Esophagus muscularis mucosa (tissue), 4 donors: ENCODE data around the gene NPAS3. TPM values are rescaled to one million over a fixed set of nuclear protein-coding genes. Genes with fewer than 3 reads are reported as not detected.

Source experiments
- DNase-seq: peaks from one replicate; pipeline ENCODE4 v3.0.0-alpha.2; 2017; ENCODE audit errors: extremely low spot score
- H3K27ac ChIP-seq, 4 donors: fragments of 200-600 bp; sonication (generic); replicated peaks in 1 of 4; 1 replicate in 3 of 4; 2 replicates in 1 of 4; pipeline ENCODE4 v1.5.1; 2016 to 2019; ENCODE audit warnings: mild to moderate bottlenecking in 1 of 4
- H3K27me3 ChIP-seq, 4 donors: fragments of 200-600 bp; sonication (generic); one replicate each; pipeline versions ENCODE4 v1.5.1 to v1.6.0; 2016 to 2019
- H3K36me3 ChIP-seq, 4 donors: fragments of 200-600 bp; sonication (generic); one replicate each; pipeline ENCODE4 v1.5.1; 2016 to 2019
- H3K4me1 ChIP-seq, 4 donors: fragments of 200-600 bp; sonication (generic); one replicate each; pipeline ENCODE4 v1.5.1; 2016 to 2019
- H3K4me3 ChIP-seq, 4 donors: fragments of 200-600 bp; sonication (generic); 1 replicate in 2 of 4; 2 replicates in 2 of 4; pipeline ENCODE4 v1.5.1; 2016 to 2019; ENCODE audit warnings: mild to moderate bottlenecking in 4 of 4, moderate library complexity in 1 of 4
- H3K9me3 ChIP-seq, 4 donors: fragments of 200-600 bp; sonication (generic); 1 replicate in 3 of 4; 2 replicates in 1 of 4; pipeline ENCODE4 v1.5.1; 2016 to 2019
- CTCF ChIP-seq, 3 experiments: fragments of 200-600 bp in 2 of 3; fragments of 450-650 bp in 1 of 3; sonication (generic) in 2 of 3; IDR thresholded peaks; one replicate each; pipeline ENCODE4 v1.5.1; 2017 to 2019; ENCODE audit warnings: antibody characterized with exemption in 3 of 3, mild to moderate bottlenecking in 2 of 3, moderate library complexity in 1 of 3
- EP300 ChIP-seq: sonication (generic); formaldehyde crosslinking; IDR thresholded peaks from one replicate; pipeline ENCODE4 v1.6.1; 2017; ENCODE audit warnings: antibody characterized with exemption
- POLR2A ChIP-seq: fragments of 450-650 bp; IDR thresholded peaks from one replicate; pipeline ENCODE4 v1.6.1; 2017; ENCODE audit warnings: antibody characterized with exemption, moderate library complexity, mild to moderate bottlenecking, low read depth
- POLR2AphosphoS5 ChIP-seq, 2 donors: sonication (generic); formaldehyde crosslinking; IDR thresholded peaks; one replicate each; pipeline ENCODE4 v1.6.1; 2017; ENCODE audit warnings: antibody characterized with exemption in 2 of 2
- WGBS: methylation state at CpG from one replicate; pipeline ENCODE4 v1.1.5; 2018; 5-methylcytosine and 5-hydroxymethylcytosine counted together
- intact Hi-C: fragments of 100-400 bp; cut with DNase I; formaldehyde crosslinking; loops from one replicate; pipeline ENCODE4 v1.15.1; 2023
- total RNA-seq, 4 donors: library from RNA; depleted of rRNA; stranded (reverse); fragments of >200 nt; gene quantifications; one replicate each; pipeline versions ENCODE4 v1.1.0 to v1.2.1, GENCODE V29; 2016

The NPAS3 gene
- total RNA-seq, 4 donors from 2014 or later, result 3.3 to 7.3 (median 5.8) TPM

DNA sequence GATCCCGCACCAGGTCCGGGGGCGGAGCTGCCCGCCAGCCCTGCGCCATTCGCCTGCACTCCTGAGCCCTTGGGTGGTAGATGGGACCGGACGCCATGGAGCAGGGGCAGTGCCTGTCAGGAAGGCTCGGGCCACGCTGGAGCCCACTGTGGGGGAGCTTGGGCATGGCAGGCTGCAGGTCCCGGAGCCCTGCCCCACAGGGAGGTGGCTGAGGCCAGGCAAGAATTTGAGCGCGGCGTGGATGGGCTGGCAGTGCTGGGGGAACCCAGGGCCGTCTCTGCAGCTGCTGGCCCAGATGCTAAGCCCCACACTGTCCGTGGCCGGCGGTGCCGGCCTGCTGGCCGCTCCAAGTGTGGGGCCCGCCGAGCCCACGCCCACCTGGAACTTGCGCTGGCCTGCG is 260.0 kb downstream of the NPAS3 start:
- intact Hi-C loops, result no loop called here
- H3K36me3 ChIP-seq, result no peaks in the 10 kb centered on the region
- DNase-seq, result no peak
- no peak overlapping the region for H3K4me3 ChIP-seq
- H3K27me3 ChIP-seq, result no peaks in the 10 kb centered on the region
- H3K27ac ChIP-seq, result no peak overlapping the region
- no peaks in the 10 kb centered on the region for H3K4me1 ChIP-seq
- H3K9me3 ChIP-seq, result no peaks in the 10 kb centered on the region
- WGBS, result no CpG with 5 or more reads among the region's 25 CpGs
- no peak for TF ChIP-seq CTCF (IDR thresholded peaks at IDR 0.05)
- TF ChIP-seq EP300, result no peak
- no peak for TF ChIP-seq POLR2AphosphoS5 (IDR thresholded peaks at IDR 0.05)
- no peak for TF ChIP-seq POLR2A

GRCh38 chr14:33201116-33201515 is 262.4 kb downstream of the NPAS3 start:
- no peaks in the 10 kb centered on the region for H3K4me1 ChIP-seq
- no peak for DNase-seq
- no peaks in the 10 kb centered on the region for H3K9me3 ChIP-seq
- no peaks in the 10 kb centered on the region for H3K27me3 ChIP-seq
- no peak overlapping the region for H3K4me3 ChIP-seq
- no peak overlapping the region for H3K27ac ChIP-seq
- TF ChIP-seq EP300, result no peak
- no peak for TF ChIP-seq POLR2A
- TF ChIP-seq POLR2AphosphoS5 (IDR thresholded peaks at IDR 0.05), result no peak
- no peak for TF ChIP-seq CTCF (IDR thresholded peaks at IDR 0.05)
- 90% methylated on average over 2 of the region's 2 CpGs for WGBS
- intact Hi-C loops, result no loop called here
- no peaks in the 10 kb centered on the region for H3K36me3 ChIP-seq

- 67% methylated on average over 5 of the region's 5 CpGs for WGBS
- no peak for DNase-seq
- no peak overlapping the region for H3K4me3 ChIP-seq
- no peak overlapping the region for H3K27ac ChIP-seq
- intact Hi-C loops, result no loop called here
- no peaks in the 10 kb centered on the region for H3K9me3 ChIP-seq
- H3K4me1 ChIP-seq, result no peaks in the 10 kb centered on the region
- H3K27me3 ChIP-seq, result no peaks in the 10 kb centered on the region
- no peaks in the 10 kb centered on the region for H3K36me3 ChIP-seq
- no peak for TF ChIP-seq EP300
Measured at GRCh38 chr14:33206981-33207380, 268.3 kb downstream of the NPAS3 start.

DNA sequence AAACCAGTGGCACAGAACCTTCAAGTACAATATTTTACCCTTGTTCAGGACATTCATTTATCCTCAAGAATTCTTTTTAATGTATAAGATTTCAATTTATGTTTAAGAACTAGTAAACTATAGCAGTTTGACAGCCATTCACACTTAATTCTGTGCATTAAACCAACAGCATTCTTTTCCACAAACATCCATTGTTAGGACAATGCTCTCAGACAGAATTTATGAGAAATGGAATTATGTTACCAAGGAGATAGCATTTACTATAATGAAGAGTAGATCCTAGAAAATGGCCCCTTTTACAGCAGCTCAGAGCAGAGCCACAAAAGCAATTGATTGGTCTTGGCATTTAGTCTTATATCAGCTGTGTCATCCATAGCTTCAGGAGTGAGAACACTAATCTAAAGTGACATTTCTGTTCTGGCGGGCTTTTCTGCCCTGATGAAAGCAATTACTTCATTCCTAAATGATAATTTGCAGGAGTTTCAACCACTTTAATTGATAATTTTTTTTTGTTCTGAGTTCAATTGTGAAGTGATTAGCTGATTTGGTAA is 268.9 kb downstream of the NPAS3 start:
- Histone ChIP-seq H3K4me1 (no peaks in the 10 kb centered on the region), H3K4me3 (no peak overlapping the region), H3K27me3 (no peaks in the 10 kb centered on the region), H3K9me3 (no peaks in the 10 kb centered on the region), H3K36me3 (no peaks in the 10 kb centered on the region), H3K27ac (no peak overlapping the region)
- DNase-seq, result no peak
- TF ChIP-seq POLR2AphosphoS5 (IDR thresholded peaks at IDR 0.05), result no peak
- no peak for TF ChIP-seq POLR2A
- TF ChIP-seq CTCF (IDR thresholded peaks at IDR 0.05), result no peak
- no peak for TF ChIP-seq EP300
- WGBS, result 88% methylated on average over 1 of the region's 1 CpG
- intact Hi-C loops, result no loop called here

DNA sequence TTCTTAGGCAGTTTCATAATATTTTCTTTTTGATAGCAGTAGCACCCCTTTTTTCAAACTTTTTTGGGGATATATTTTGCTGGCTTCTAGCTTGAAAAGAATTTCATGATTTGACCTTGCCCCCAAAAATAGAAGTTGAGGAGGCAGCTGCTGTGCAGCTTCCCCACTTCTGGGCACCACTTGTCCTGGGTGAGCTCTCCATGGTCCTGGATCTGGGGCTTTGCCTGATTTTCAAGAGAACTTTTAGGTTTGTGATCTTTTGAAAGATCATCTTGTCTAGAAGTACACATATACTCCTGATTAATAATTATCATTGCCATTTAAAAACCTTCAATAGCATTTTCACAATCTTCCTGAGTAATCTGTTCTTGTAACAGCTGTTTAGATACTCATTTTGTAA is 271.6 kb downstream of the NPAS3 start:
- TF ChIP-seq POLR2A (no peak), CTCF (IDR thresholded peaks at IDR 0.05) (no peak), EP300 (no peak), POLR2AphosphoS5 (IDR thresholded peaks at IDR 0.05) (no peak)
- no peaks in the 10 kb centered on the region for H3K4me1 ChIP-seq
- H3K36me3 ChIP-seq, result no peaks in the 10 kb centered on the region
- intact Hi-C loops, result no loop called here
- DNase-seq, result no peak
- no peaks in the 10 kb centered on the region for H3K9me3 ChIP-seq
- no peak overlapping the region for H3K27ac ChIP-seq
- no peak overlapping the region for H3K4me3 ChIP-seq
- H3K27me3 ChIP-seq, result no peaks in the 10 kb centered on the region
